Pericardium fibroblast (primary cell): ENCODE measurements around the gene FGF22. TPM values are rescaled to one million over a fixed set of nuclear protein-coding genes. Genes with fewer than 3 reads are reported as not detected.

ENCODE experiments used
- total RNA-seq: library from RNA; depleted of rRNA; stranded (reverse); fragments of >200 nt; gene quantifications from 2 replicates; pipeline ENCODE4 v1.2.3, GENCODE V29; 2015

Gene FGF22
- 0.26 TPM in 1 of 2 replicates, not detected in the other for total RNA-seq

DNA sequence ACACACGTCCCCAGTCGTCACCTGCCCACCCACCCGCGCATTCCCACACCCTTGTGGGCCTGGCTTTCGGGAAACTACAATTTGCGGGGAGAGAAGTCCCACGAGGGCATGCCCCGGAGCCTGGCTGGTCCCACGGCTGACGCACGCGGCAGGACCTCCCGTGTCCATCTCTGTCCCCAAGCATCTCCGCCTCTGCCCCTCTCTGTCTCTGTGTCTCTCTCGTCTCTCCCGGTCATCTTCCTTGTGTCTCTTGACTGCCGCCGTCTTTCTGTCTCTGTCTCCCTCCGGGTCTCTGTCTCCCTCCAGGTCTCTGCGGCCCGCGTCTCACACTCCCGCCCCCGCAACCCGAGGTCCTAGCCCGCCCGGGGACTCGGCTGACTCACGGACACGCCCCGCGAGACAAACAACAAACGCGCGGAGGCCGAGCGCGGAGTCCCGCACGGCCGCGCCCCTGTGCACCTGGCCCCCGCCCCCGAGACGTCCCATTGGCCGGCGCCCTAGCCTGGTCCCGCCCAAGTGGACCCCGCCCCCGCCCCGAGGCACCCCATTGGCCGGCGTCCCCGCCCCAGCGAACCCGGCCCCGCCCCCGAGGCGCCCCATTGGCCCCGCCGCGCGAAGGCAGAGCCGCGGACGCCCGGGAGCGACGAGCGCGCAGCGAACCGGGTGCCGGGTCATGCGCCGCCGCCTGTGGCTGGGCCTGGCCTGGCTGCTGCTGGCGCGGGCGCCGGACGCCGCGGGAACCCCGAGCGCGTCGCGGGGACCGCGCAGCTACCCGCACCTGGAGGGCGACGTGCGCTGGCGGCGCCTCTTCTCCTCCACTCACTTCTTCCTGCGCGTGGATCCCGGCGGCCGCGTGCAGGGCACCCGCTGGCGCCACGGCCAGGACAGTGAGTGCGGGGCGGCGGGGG, at the start of gene FGF22:
Gene FGF22 (plus strand): TSS at position 627 of the 908 bp plus-strand sequence. CDS start 47 bp downstream, at position 674.

GRCh38 chr19:633068-633785, 6.5 kb upstream of the FGF22 start, which contains the start of gene POLRMT:
POLRMT (minus strand) TSS chr19:633537; CDS start chr19:633512, 25 bp downstream.

DNA sequence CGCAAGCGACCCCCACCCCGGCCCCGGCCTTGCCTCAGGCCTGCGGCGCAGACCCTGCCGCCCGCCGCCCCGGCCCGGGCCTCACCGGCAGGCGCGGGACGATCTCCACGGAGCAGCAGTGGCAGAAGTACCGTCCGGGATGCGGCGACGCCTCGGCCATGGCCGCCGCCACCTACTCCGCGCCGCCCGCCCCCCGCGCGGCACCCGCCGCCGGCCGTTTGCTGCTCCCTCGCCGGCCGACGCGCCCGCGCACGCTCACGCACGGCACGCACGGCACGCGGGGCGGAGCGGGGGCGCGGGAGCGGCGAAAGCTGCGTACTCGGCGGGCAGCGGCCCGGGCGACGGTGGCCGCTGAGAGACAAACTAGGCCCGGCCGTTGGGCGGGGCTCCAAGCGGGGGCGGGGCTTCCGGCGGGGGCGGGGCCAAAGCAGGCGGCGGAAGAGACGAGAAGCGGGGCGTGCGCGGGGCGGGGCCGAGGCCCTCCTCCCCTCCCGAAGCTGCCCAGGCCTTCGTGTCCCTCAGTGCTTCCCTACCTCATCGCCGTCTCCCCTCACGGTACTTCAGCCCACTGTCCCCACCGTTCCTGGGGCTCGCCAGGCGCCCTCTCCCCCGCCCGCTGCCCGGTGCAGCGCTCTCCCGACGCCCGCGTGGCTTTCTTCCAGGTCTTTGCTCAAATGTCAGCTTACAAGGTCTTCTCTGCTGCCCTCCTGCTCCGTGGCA, 23.4 kb downstream of the FGF22 start, which contains the start of gene RNF126:
Gene RNF126 (minus strand): TSS at position 253 of the 720 bp plus-strand sequence. CDS start 93 bp downstream, at position 160.

DNA sequence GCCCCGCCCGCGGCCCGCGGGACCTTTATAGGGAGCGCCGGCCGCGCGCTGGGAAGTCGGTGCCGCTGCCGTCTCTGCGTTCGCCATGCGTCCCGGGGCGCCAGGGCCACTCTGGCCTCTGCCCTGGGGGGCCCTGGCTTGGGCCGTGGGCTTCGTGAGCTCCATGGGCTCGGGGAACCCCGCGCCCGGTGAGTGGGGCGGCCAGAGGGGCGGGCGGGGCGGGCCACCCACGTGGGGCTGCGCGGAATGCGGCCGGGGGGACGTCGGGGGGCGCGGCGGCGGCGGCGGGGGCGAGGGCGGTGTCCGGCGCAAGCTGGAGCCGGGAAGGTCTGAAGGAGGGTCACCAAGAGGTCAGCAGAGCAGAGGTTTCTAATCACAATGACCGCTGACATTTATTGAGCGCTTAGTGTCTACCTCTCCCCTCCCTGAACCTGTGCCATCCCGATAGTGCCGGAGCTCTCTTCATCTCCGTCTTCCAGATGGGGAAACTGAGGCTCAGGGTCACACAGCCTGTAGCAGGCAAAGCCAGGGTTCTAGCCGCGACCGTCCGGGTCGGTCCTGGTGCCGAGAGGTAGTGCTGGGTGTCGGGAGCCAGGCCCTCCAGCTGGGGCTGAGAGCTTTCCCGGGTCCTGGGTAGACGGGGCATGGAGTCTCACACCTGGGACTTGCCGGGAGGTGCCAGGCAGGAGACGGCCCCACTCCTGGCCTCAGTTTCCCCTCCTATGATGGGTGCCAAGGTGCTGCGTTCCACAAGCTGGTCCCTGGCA, 36.8 kb downstream of the FGF22 start, which contains the start of gene FSTL3:
Gene FSTL3 (plus strand): TSS at position 54 of the 767 bp plus-strand sequence. CDS start 32 bp downstream, at position 86.

Other genes with a start within 250 kb of the FGF22 start
- gene C2CD4C, start 230.7 kb upstream of the FGF22 start, total RNA-seq: 0.26 TPM in 1 of 2 replicates, not detected in the other
- 5.5 and 11.6 TPM in 2 replicates for gene SHC2, start 178.8 kb upstream of the FGF22 start, total RNA-seq
- gene MADCAM1, start 143.4 kb upstream of the FGF22 start, total RNA-seq: not detected in 2 replicates
- 93.8 and 99.7 TPM in 2 replicates for gene TPGS1, start 132.4 kb upstream of the FGF22 start, total RNA-seq
- 109 and 112 TPM in 2 replicates for gene CDC34, start 108.1 kb upstream of the FGF22 start, total RNA-seq
- gene GZMM, start 95.8 kb upstream of the FGF22 start, total RNA-seq: 0.23 TPM in 1 of 2 replicates, not detected in the other
- 809 and 860 TPM in 2 replicates for gene BSG, start 67.3 kb upstream of the FGF22 start, total RNA-seq
- gene HCN2, start 50.0 kb upstream of the FGF22 start, total RNA-seq: 3.9 and 4.6 TPM in 2 replicates
- gene POLRMT, start 6.3 kb upstream of the FGF22 start, total RNA-seq: 18.2 and 21.0 TPM in 2 replicates
- 45.9 and 58.9 TPM in 2 replicates for gene RNF126, start 23.3 kb downstream of the FGF22 start, total RNA-seq
- 280 and 441 TPM in 2 replicates for gene FSTL3, start 36.5 kb downstream of the FGF22 start, total RNA-seq
- not detected in 2 replicates for gene PRSS57, start 55.6 kb downstream of the FGF22 start, total RNA-seq
- gene PALM, start 69.1 kb downstream of the FGF22 start, total RNA-seq: 140 and 141 TPM in 2 replicates
- not detected in 2 replicates for gene MISP, start 111.2 kb downstream of the FGF22 start, total RNA-seq
- 130 and 227 TPM in 2 replicates for gene PTBP1, start 157.6 kb downstream of the FGF22 start, total RNA-seq
- 0.09 and 1.6 TPM in 2 replicates for gene PLPPR3, start 182.1 kb downstream of the FGF22 start, total RNA-seq
- not detected in 2 replicates for gene AZU1, start 188.0 kb downstream of the FGF22 start, total RNA-seq
- gene PRTN3, start 201.1 kb downstream of the FGF22 start, total RNA-seq: 2.0 TPM in 1 of 2 replicates, not detected in the other
- 3.4 and 8.4 TPM in 2 replicates for gene ELANE, start 212.4 kb downstream of the FGF22 start, total RNA-seq
- 190 and 206 TPM in 2 replicates for gene CFD, start 219.8 kb downstream of the FGF22 start, total RNA-seq